GM18498 (cell line): ENCODE measurements around the gene NFIX.

Experiments used
- ATAC-seq: cut with Tn5 transposase; IDR thresholded peaks from one replicate; pipeline ENCODE4 v1.9.1; 2021; ENCODE audit warnings: mild to moderate bottlenecking, moderate library complexity; ENCODE audit not compliant: unreplicated experiment

NFIX gene

GRCh38 chr19:13069415-13070359 is 74.4 kb downstream of the NFIX start:
- ATAC-seq, result no peak

GRCh38 chr19:13070425-13071140 is 75.3 kb downstream of the NFIX start:
- ATAC-seq, result no peak

DNA sequence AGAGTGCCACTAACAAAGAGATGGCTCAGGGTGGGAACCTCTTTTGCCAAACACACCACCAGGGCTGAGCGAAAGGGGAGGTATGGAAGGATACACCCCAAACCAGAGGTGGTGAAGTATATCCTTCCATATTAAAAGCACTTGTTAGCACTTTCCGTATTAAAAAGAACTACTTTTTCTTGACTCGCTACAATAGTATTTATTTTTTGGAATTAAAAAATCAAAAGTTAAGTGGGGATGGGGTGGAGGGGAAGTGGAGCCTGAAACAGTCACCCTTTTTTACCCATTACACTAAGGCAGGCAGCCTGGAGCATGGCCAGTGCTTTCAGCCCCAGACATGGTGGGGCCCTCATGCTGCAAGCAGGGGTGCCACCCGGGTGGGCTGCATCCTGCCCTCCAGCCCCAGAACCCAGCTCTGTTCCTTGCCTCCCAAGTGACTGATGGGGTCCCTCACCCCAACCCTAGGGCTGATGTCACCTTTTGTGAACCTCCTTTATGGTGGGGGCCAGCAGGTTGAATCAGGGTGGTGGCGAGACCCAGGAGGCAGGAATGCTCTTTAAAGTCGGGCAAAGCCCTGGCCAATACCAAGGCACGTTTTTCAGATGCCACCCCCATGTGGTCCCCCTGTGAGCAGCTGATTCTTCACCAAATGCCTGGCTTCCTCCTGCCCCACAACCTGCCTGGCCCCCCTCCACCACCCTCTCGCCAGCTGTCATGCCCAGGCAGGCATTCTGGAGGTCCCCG is 76.3 kb downstream of the NFIX start:
- ATAC-seq, result no peak

DNA sequence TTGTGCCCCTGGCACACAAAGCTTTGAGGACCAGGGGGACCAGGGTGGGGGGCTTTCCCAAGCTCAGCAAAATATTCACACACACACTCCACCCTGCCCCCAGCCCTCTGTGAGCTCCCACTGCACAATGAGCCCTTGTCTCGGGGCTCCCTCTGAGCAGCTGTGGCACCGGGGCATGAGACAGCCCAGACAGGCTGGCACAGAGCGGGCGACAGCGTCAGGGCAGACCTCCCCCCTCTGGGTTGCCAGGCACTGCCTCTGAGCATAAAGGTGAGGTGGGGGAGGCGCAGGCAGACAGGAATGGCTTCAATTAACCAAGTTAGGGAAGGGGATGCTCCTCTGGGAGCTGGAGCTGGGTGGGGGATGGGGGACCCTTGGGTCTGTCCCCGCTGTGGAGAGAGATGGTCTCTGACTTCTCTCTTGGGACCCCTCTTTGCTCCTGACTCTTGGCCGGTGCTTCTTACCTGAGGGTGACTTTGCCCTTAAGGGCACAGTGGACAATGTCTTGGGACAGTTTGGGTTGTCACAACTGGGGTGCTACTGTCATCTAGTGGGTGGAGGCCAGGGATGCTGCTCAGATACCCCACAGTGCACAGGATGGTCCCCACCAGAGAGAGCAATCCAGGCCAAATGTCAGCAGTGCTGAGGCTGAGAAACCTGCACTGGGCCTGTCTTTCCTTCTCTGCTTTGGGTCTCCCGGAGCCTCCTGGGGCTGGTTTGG is 77.1 kb downstream of the NFIX start:
- no peak for ATAC-seq

DNA sequence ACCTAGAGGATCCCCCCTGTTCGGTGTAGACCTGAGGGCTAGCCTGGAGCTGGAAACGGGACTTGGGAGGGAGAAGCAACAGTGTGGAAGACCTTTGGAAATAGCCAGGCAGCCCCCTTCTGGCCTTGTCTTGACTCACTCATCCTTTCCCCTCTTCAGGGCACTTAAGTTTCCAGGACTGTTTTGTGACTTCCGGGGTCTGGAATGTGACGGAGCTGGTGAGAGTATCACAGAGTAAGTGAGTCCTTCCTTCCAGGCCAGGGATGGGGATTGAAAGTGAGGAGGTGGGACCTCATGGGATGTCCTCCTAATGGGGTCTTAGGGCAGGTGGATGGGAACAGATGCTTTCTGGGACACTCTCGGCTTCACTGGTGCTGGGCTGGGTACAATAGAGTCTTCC is 78.0 kb downstream of the NFIX start:
- ATAC-seq, result no peak

- no peak for ATAC-seq
Observed at GRCh38 chr19:13074378-13074777, 79.1 kb downstream of the NFIX start.

GRCh38 chr19:13076320-13076719 is 81.0 kb downstream of the NFIX start:
- no peak for ATAC-seq

DNA sequence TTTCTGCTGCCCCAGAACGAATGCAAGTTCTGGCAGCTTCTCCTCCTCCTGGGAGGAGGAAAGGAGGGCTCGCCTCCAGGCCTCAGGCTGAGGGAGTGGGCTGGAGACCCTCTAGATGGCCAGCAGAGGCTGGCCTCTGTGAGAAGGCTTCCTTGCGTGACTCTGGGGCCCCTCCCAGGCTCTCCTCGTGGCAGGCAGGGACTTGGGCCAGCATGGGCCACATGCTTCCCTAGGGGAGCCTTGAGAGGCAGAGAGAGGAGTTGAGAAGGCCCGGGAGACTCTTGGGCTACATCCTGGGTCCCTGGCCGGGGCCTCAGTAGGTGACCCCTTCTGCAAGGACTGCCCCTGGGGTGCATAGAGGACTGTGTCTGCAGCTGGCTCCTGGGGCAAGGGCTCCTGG is 81.5 kb downstream of the NFIX start:
- ATAC-seq, result no peak

DNA sequence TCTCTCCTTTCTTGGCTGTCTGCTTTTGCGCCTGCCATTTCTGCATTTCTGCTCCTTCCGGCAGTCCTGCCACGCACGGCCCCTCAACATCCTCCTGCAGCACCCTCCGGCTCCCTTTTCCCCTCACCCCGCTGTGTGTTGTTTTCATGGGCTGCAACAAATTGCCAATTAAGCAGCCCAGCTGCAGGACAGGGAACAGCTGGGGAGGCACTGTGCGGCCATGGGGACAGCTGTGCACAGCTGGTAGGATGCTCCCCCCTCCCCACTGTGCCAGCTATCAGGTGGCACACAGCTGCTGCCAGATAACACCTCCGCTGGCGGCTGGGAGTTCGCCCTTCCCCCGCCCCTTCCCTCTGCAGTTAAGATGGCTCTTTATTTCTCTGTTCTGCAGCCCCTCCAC is 82.0 kb downstream of the NFIX start:
- no peak for ATAC-seq

DNA sequence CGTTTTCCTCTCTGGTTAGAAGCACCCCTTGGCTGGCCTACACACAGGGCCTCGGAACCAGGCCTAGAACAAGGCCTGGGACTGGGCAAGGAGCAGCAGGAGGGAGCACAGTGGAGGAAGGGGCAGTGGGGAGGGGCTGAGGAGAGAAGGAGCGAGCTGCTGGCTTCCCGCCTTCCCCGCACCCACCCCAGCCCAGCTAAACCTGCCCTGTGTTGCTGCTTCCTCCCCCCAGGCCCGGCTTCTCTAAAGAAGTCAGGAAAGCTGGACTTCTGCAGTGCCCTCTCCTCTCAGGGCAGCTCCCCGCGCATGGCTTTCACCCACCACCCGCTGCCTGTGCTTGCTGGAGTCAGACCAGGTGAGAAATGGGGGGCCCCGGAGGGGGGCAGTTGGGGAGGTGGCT is 83.1 kb downstream of the NFIX start:
- no peak for ATAC-seq

GRCh38 chr19:13078897-13079541 is 83.7 kb downstream of the NFIX start:
- ATAC-seq, result no peak

- ATAC-seq, result no peak
Observed at GRCh38 chr19:13079542-13079986, 84.3 kb downstream of the NFIX start.

DNA sequence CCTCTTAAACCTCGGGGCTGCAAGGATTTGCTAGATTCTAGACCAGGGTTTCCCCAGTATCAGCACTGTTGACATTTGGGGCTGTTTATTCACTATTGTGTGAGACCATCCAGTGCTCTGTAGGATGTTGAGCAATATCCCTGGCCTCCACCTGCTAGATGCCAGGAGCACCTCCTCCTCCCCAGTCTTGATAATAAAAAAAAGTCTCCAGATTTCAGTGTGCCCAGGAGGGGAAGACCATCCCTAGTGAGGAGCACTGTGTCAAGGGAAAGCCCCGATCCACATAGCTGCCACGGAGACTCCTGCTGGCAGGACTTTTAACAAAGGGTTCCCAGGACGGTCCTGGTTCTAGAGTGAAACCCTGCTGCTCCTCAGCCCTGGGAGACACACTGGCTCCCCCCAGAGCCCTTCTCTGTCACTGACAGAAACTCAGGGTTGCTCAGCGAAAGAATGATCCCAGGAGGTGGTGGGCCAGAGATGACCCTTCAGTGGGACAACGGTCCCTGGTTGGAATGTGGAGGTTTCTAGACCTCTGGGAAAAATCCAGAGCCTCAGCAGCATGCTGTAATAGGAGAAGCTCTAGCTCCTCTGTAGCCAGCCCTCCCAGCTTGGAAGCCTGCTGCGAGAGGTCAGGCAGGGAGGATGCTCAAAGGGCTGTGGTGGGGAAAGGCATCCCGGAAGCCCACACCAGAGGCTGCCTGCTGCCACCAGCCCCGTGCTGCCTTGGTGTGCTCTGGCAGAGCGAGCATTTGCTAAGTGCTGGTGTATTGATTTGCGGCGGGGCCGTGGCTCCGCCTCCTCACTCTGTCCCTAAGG is 87.1 kb downstream of the NFIX start:
- ATAC-seq, result no peak

DNA sequence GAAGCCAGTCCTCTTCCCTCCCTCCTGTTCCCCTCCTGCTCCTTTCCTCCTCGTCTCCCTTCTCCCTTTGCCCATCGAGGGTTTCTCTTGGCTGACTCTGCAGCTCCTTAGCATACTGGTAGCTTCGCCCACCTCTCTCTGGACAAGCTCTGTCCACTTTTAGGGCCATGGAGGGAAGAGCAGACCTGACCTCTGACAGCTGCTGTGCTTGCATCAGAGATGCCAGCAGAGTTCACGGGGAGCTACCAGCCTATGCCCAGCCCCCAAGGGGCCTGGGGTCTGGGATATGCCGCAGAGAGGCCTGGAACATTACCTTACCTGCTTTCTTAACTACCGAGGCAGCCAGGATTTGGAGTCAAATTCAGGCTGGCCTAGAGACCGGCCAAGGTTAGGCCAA is 87.7 kb downstream of the NFIX start:
- ATAC-seq, result no peak

DNA sequence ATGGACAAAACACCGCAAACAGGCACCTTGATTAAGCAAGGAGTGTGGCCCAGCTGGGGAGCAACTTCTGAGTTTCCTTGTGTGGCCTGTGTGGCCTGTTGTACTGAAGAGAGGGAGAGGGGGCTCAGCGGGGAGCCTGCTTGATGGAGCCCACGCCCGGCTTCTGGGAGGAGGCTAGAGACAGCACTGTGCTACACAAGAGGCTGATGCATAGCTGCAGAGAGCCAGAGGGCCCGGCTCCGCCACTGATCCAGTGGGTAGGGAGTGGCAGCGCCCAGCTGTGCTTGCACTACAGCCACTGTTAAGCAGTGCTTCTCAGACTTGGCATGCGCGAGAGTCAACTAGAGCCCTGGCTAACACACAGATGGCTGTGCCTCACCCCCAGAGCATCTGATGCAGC is 88.4 kb downstream of the NFIX start:
- ATAC-seq, result no peak

GRCh38 chr19:13085666-13086065 is 90.4 kb downstream of the NFIX start:
- no peak for ATAC-seq

GRCh38 chr19:13086341-13086740 is 91.1 kb downstream of the NFIX start:
- ATAC-seq, result no peak

DNA sequence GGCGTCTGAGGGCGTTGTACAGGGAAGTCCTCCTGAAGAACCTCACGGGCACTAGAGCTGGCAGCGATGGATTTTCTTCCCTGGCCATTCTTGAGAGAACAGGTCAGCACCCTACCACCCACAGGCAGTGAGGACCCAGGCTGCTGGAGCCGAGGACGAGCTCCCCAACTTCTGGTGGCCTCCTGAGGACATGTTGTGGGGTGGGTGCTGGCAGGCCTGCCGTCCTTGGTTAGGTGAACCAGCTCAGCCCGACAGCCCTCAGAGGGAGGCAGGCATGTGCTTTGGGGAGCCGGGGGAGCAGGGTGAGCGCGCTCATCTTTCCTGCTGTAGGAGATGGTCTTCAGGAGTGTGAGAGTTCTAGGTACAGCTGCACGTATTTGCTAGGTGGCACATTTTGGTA is 92.0 kb downstream of the NFIX start:
- no peak for ATAC-seq

DNA sequence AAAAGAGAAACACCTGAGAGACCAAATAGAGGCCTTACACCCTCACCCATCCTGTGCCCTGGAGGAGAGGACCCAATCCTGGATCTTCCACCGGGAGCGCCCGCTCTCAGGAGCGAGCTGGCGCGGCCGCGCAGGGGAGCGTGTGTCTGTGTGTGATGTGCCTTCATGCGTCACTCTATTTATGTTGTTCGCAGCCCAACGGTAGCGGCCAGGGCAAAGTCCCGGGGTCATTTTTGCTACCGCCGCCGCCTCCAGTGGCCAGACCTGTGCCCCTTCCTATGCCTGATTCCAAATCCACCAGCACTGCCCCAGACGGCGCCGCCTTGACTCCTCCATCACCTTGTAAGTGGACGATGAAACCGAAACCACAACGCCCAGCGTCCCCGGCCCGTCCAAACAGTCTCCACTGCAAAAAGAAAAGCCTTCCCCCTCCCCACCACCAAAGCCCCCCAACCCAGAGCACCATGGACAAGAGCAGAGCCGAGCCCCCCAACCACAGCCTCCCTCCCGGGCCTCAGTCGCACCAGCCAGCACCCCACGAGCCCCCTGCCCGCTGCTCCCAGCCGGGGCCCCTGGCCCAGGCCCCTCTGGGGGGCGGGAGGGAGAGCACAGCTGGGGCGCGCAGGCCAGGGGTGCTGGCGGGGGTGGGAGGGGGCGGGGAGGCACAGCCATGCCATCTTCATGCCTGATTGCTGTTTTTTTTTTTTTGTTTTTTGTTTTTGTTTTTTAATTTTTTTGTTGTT is 92.7 kb downstream of the NFIX start:
- no peak for ATAC-seq
